ENCODE measurements around the gene GFPT2. TPM values are rescaled to one million over a fixed set of nuclear protein-coding genes. Genes with fewer than 3 reads are reported as not detected.

GFPT2 gene
- total and polyA plus RNA-seq, 5 donors: 2.3 to 25.6 (median 5.8) TPM

DNA sequence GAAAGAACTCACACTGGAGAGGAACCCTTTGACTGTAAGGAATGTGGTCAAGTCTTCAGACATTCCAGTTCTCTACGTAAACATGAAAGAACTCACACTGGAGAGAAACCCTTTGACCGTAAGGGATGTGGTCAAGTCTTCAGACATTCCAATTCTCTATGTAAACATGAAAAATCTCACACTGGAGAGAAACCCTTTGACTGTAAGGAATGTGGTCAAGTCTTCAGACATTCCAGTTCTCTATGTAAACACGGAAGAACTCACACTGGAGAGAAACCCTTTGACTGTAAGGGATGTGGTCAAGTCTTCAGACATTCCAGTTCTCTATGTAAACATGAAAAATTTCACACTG lies 93.9 kb downstream of the GFPT2 start:
- Histone ChIP-seq H3K4me1 (ENCODE audit: control insufficient read depth, insufficient read depth, low read length) (no peaks in the 10 kb centered on the region), H3K27ac (ENCODE audit: low read length) (no peak overlapping the region), H3K9me3 (ENCODE audit: control insufficient read depth, low read length) (peaks cover 33% of the 10 kb centered on the region), H3K27me3 (ENCODE audit: control insufficient read depth, insufficient read depth) (no peaks in the 10 kb centered on the region), H3K4me3 (ENCODE audit: low read length) (no peak overlapping the region)
- intact Hi-C loops (cut with DNase I): no loop called here
- WGBS: 99% methylated on average over 3 of the region's 3 CpGs
- DNase-seq (no peak), ATAC-seq (no peak)

DNA sequence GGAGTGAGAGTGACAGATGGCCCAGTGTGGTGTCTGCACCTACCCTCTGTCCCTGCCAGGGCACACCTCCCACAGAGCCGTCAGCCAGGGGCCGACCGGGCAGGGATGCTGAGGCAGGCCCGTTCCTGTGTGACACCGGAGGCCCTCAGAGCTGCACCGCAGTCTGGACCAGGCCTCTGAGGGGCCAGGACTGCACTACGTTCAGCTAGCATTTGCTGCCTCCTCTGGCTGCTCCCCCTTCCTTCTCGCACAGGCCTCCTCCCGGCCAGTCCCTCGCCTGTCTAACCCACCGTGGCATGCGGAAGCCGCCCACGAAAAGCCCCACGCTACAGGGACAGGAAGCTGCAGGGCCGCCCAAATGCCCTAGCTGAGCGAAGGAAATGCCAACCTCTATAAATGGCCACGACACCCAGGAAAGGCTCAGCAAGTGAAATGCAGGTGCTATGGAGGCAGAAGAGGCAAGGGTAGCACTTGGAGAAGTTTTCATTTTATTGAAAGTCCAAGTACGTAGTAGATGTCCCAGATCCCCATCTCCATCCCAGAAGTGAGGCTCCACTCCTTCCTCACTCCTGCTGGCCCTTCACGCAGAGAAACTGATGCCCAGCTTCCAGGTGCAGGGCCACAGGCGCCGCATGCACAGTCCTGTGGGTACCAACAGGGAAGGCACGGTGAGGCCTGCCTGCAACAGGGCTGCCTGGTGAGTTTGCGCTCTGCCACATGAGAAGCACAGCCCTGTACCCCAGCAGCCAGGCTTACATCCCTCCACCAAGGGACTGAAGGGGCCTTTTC lies 99.9 kb downstream of the GFPT2 start:
- 99% methylated on average over 24 of the region's 24 CpGs for WGBS
- intact Hi-C loops (cut with DNase I): no loop called here
- no peaks in the 10 kb centered on the region for H3K27me3 ChIP-seq (ENCODE audit: control insufficient read depth, insufficient read depth)
- no peak overlapping the region for H3K4me3 ChIP-seq (ENCODE audit: low read length)
- no peaks in the 10 kb centered on the region for H3K4me1 ChIP-seq (ENCODE audit: control insufficient read depth, insufficient read depth, low read length)
- no peak overlapping the region for H3K27ac ChIP-seq (ENCODE audit: low read length)
- ATAC-seq: peak in 1 of 2 donors; percentile 23
- peaks cover 27% of the 10 kb centered on the region for H3K9me3 ChIP-seq (ENCODE audit: control insufficient read depth, low read length)
- DNase-seq: no peak

DNA sequence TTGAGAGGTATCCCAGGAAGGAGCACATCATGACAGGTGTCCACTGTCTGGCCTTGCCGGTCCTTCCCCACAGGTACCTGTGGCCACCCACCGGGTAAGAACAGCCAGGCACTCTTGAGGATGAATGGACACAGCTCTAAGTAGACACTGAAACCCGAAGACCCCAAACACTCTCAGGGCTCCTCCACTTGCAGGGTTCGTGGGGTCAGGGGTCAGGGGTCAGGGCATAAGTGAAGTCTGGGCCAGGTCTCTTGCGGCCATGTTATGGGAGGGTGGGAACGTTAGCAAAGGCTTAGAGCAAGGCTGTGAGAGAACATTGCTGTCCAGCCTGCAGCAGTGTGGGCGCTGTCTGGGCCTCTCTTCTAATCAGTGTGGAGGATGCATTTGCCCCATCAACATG lies 101.2 kb downstream of the GFPT2 start:
- Histone ChIP-seq H3K27ac (ENCODE audit: low read length) (no peak overlapping the region), H3K27me3 (ENCODE audit: control insufficient read depth, insufficient read depth) (no peaks in the 10 kb centered on the region), H3K9me3 (ENCODE audit: control insufficient read depth, low read length) (peaks cover 29% of the 10 kb centered on the region), H3K4me3 (ENCODE audit: low read length) (no peak overlapping the region), H3K4me1 (ENCODE audit: control insufficient read depth, insufficient read depth, low read length) (no peaks in the 10 kb centered on the region)
- intact Hi-C loops (cut with DNase I): no loop called here
- WGBS: 96% methylated on average over 7 of the region's 7 CpGs
- DNase-seq (no peak), ATAC-seq (no peak)

DNA sequence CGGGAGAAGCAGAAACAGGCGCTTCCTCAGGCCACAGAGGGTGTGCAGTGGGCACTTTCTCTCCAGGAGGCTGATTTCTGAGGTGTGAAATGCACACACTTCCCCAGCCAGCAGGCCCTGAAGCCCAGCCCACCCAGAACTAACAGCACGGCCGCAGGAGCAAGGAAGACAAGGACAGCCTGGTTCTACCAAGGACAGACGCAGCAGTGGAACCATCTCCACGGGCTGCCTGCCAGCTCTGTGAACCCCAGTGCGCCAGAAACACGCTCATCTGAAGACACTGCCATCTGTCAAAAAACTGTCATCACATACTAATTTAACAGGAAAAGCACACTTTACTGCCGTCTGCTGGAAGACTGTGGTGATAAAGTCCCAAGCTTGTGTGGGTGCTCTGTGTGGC lies 102.0 kb downstream of the GFPT2 start:
- WGBS: 61% methylated on average over 9 of the region's 9 CpGs
- Histone ChIP-seq H3K27me3 (ENCODE audit: control insufficient read depth, insufficient read depth) (no peaks in the 10 kb centered on the region), H3K9me3 (ENCODE audit: control insufficient read depth, low read length) (peaks cover 25% of the 10 kb centered on the region), H3K4me3 (ENCODE audit: low read length) (no peak overlapping the region), H3K27ac (ENCODE audit: low read length) (no peak overlapping the region), H3K4me1 (ENCODE audit: control insufficient read depth, insufficient read depth, low read length) (no peaks in the 10 kb centered on the region)
- intact Hi-C loops (cut with DNase I): no loop called here
- DNase-seq: no peak
- ATAC-seq: no peak

Other genes with a start within 250 kb of the GFPT2 start
- under 1 TPM; 0.39 to 0.82 (median 0.57) TPM for gene RASGEF1C, start 144.1 kb downstream of the GFPT2 start, total RNA-seq
- gene RASGEF1C, start 144.1 kb downstream of the GFPT2 start, polyA plus RNA-seq: 0.50 TPM
- gene MAPK9, start 61.3 kb downstream of the GFPT2 start, total RNA-seq: 10 to 100 TPM; 43.6 to 47.4 (median 46.1) TPM
- 20.1 TPM for gene MAPK9, start 61.3 kb downstream of the GFPT2 start, polyA plus RNA-seq
- gene CNOT6, start 141.0 kb upstream of the GFPT2 start, total RNA-seq: 10 to 100 TPM; 11.4 to 14.2 (median 13.2) TPM
- gene CNOT6, start 141.0 kb upstream of the GFPT2 start, polyA plus RNA-seq: 5.0 TPM
- not detected for gene SCGB3A1, start 238.2 kb upstream of the GFPT2 start, total RNA-seq
- gene SCGB3A1, start 238.2 kb upstream of the GFPT2 start, polyA plus RNA-seq: not detected

Measured in right cardiac atrium (tissue), 5 donors.